Adrenal gland (tissue), 12 donors: Measurements from ENCODE around the gene SLC5A8. TPM values are rescaled to one million over a fixed set of nuclear protein-coding genes. Genes with fewer than 3 reads are reported as not detected.

Source experiments
- DNase-seq, 7 donors: peaks; one replicate each; pipeline ENCODE4 v3.0.0-alpha.2; 2019 to 2020
- H3K27ac ChIP-seq, 5 donors: fragments of 200-600 bp; sonication (generic) in 4 of 5; 1 replicate in 3 of 5; 2 replicates in 2 of 5; pipeline versions ENCODE4 v1.5.1 to v1.8.0; 2016 to 2020; ENCODE audit warnings: mild to moderate bottlenecking in 1 of 5
- H3K27me3 ChIP-seq: fragments of 200-600 bp; 2 replicates; pipeline ENCODE4 v1.8.0; 2021
- H3K36me3 ChIP-seq, 2 donors: fragments of 200-600 bp; replicated peaks in 1 of 2; 1 replicate in 1 of 2; 2 replicates in 1 of 2; pipeline versions ENCODE4 v1.5.1 to v1.8.0; 2018 to 2022
- H3K4me1 ChIP-seq, 2 donors: fragments of 200-600 bp; replicated peaks in 1 of 2; 1 replicate in 1 of 2; 2 replicates in 1 of 2; pipeline versions ENCODE4 v1.5.1 to v1.8.0; 2018 to 2021
- H3K4me3 ChIP-seq, 4 donors: fragments of 200-600 bp; sonication (generic) in 3 of 4; one replicate each; pipeline ENCODE4 v1.5.1; 2016 to 2018
- H3K9me3 ChIP-seq, 3 donors: fragments of 200-600 bp; sonication (generic) in 1 of 3; replicated peaks in 1 of 3; 1 replicate in 2 of 3; 2 replicates in 1 of 3; pipeline versions ENCODE4 v1.5.1 to v1.8.0; 2016 to 2021
- CTCF ChIP-seq, 6 experiments: fragments of 450-650 bp in 4 of 6; fragments of 200-600 bp in 2 of 6; sonication (generic) in 1 of 6; IDR thresholded peaks; 1 replicate in 5 of 6; 2 replicates in 1 of 6; pipeline versions ENCODE4 v1.5.1 to v1.8.0; 2016 to 2021; ENCODE audit warnings: antibody characterized with exemption in 6 of 6, mild to moderate bottlenecking in 2 of 6, moderate library complexity in 1 of 6
- POLR2A ChIP-seq, 2 donors: fragments of 450-650 bp; IDR thresholded peaks; one replicate each; pipeline ENCODE4 v1.6.1; 2017; ENCODE audit warnings: antibody characterized with exemption in 2 of 2, mild to moderate bottlenecking in 2 of 2, moderate library complexity in 1 of 2
- WGBS, 4 donors: extraction: QIAGEN DNeasy Blood & Tissue Kit in 2 of 4; methylation state at CpG; one replicate each; pipeline versions ENCODE4 v1.1.5 to v1.1.7; 2013 to 2017; 5-methylcytosine and 5-hydroxymethylcytosine counted together
- intact Hi-C, 2 donors: fragments of 100-400 bp; cut with DNase I; formaldehyde crosslinking; loops; one replicate each; pipeline versions ENCODE4 v1.14.1 to v1.15.0; 2022 to 2023
- polyA plus RNA-seq, 3 donors: library from polyadenylated mRNA; stranded (reverse); fragments of 200-250 nt in 2 of 3; fragments of 350-450 nt in 1 of 3; fragmentation: Illumina TruSeq in 1 of 3; extraction: RNeasy Lipid Tissue Mini Kit (QIAGEN cat#74804) in 1 of 3; gene quantifications; one replicate each; pipeline ENCODE4 v1.2.3, GENCODE V29; 2013 to 2014
- total RNA-seq, 9 donors: library from RNA; depleted of rRNA in 4 of 9; stranded (reverse); fragments of >200 nt in 4 of 9; fragments of 120-200 nt in 1 of 9; fragmentation: NEBNext Ultra II Directional in 1 of 9; extraction: Animal tissue kit (Norgen Biotek cat#: 25700) in 1 of 9; gene quantifications; one replicate each; pipeline versions ENCODE4 v1.1.0 to v1.2.4, GENCODE V29; 2013 to 2023
- donor health status: healthy with polysubstance abuse.
- donor health status: Bipolar disorder and iron deficiency.
- donor health status: DM: yes; HTN: yes; CAD: no.
- donor health status: DM: no; HTN: no; CAD: no.
- donor health status: DM: no; HTN: no; CAD: no.
- donor health status: DM: yes; HTN: yes; CAD: no.

SLC5A8 gene
- total and polyA plus RNA-seq, 12 donors: 0.55 to 8.3 (median 1.5) TPM; not detected in 1

- WGBS, 4 donors: 61 to 96% (median 75%) methylated on average over 3 of the region's 3 CpGs
- DNase-seq: no peak
- no peak overlapping the region for H3K4me3 ChIP-seq
- H3K27me3 ChIP-seq: no peaks in the 10 kb centered on the region
- no peaks in the 10 kb centered on the region for H3K36me3 ChIP-seq
- no peaks in the 10 kb centered on the region for H3K9me3 ChIP-seq
- H3K4me1 ChIP-seq: no peaks in the 10 kb centered on the region
- no peak overlapping the region for H3K27ac ChIP-seq
- TF ChIP-seq CTCF (IDR thresholded peaks at IDR 0.05) (no peak), POLR2A (IDR thresholded peaks at IDR 0.05) (no peak)
- intact Hi-C loops: no loop called here
These were observed 35.5 kb downstream of the SLC5A8 start for GRCh38 chr12:101174541-101174940.

- TF ChIP-seq POLR2A (IDR thresholded peaks at IDR 0.05): no peak
- no peak for TF ChIP-seq CTCF (IDR thresholded peaks at IDR 0.05)
- Histone ChIP-seq H3K27ac (no peak overlapping the region), H3K36me3 (no peaks in the 10 kb centered on the region), H3K4me1 (no peaks in the 10 kb centered on the region), H3K27me3 (no peaks in the 10 kb centered on the region), H3K9me3 (no peaks in the 10 kb centered on the region), H3K4me3 (no peak overlapping the region)
- 83 to 93% (median 92%) methylated on average over 1 to 7 of the region's 7 CpGs for WGBS, 4 donors
- DNase-seq: no peak
- intact Hi-C loops: no loop called here
These were observed 36.8 kb downstream of the SLC5A8 start for GRCh38 chr12:101173197-101173749.

GRCh38 chr12:101172316-101172715, 37.7 kb downstream of the SLC5A8 start:
- DNase-seq: peak in 1 of 7 donors; percentile 27
- TF ChIP-seq CTCF (IDR thresholded peaks at IDR 0.05) (peak in 1 of 6 experiments; percentile 26), POLR2A (IDR thresholded peaks at IDR 0.05) (no peak)
- Histone ChIP-seq H3K4me3 (no peak overlapping the region), H3K27me3 (no peaks in the 10 kb centered on the region), H3K9me3 (no peaks in the 10 kb centered on the region), H3K36me3 (no peaks in the 10 kb centered on the region), H3K27ac (no peak overlapping the region), H3K4me1 (no peaks in the 10 kb centered on the region)
- intact Hi-C loops: no loop called here
- 46 to 66% (median 57%) methylated on average over 5 of the region's 5 CpGs for WGBS, 4 donors

GRCh38 chr12:101168001-101168400, 42.0 kb downstream of the SLC5A8 start:
- Histone ChIP-seq H3K4me3 (no peak overlapping the region), H3K9me3 (no peaks in the 10 kb centered on the region), H3K27ac (no peak overlapping the region), H3K4me1 (no peaks in the 10 kb centered on the region), H3K27me3 (no peaks in the 10 kb centered on the region), H3K36me3 (no peaks in the 10 kb centered on the region)
- TF ChIP-seq CTCF (IDR thresholded peaks at IDR 0.05) (no peak), POLR2A (IDR thresholded peaks at IDR 0.05) (no peak)
- WGBS, 4 donors: 90 to 95% (median 93%) methylated on average over 5 of the region's 5 CpGs
- intact Hi-C loops: no loop called here
- DNase-seq: no peak
